ENCODE measurements around the gene CHRNG. TPM values are rescaled to one million over a fixed set of nuclear protein-coding genes. Genes with fewer than 3 reads are reported as not detected.

CHRNG gene
- total RNA-seq, 1 donor from 2014 or later = not detected

DNA sequence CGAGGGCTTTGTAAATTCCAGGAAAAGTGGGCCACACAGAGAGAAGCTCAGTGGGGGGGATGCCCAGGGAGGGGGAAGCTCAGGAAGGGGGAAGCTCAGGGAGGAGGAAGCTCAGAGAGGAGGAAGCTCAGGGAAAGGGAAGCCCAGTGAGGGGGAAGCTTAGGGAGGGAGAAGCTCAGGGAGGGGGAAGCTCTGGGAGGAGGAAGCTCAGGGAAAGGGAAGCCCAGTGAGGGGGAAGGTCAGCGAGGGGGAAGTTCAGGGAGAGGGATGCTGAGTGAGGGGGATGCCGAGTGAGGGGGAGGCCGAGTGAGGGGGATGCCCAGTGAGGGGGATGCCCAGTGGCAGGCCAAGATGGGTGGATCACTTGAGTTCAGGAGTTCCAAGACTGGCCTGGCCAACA is 821 bp upstream of the CHRNG start:
- intact Hi-C loops (cut with micrococcal nuclease) = no loop called here
- DNase-seq (no peak), ATAC-seq (no peak)

DNA sequence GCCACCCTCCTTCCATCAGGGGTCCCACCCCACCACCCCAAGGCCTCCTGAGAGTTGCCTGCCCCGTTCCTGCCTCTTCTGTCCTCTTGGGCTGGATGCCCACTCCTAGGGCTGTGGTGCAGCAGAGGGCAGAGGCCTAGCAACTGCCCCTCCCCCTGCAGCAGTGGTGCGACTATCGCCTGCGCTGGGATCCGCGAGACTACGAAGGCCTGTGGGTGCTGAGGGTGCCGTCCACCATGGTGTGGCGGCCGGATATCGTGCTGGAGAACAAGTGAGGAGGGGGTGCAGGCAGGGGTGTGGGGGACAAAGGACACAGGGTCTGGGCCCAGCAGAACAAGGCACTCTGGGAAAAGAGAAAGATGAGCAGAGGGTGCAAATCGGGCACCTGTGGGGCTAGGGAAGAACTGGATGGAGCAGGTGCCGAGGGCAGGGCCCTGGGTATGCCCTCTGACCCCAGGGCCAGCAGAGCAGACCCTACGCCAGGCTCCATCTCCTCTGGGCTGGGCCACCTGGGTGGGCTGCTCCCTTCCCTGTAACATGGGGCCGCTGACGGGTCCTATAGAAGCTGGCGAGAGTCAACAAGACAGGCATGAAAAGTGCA is 1.0 kb downstream of the CHRNG start:
- DNase-seq = peak; percentile 21
- intact Hi-C loops (cut with micrococcal nuclease) = no loop called here
- ATAC-seq = no peak

DNA sequence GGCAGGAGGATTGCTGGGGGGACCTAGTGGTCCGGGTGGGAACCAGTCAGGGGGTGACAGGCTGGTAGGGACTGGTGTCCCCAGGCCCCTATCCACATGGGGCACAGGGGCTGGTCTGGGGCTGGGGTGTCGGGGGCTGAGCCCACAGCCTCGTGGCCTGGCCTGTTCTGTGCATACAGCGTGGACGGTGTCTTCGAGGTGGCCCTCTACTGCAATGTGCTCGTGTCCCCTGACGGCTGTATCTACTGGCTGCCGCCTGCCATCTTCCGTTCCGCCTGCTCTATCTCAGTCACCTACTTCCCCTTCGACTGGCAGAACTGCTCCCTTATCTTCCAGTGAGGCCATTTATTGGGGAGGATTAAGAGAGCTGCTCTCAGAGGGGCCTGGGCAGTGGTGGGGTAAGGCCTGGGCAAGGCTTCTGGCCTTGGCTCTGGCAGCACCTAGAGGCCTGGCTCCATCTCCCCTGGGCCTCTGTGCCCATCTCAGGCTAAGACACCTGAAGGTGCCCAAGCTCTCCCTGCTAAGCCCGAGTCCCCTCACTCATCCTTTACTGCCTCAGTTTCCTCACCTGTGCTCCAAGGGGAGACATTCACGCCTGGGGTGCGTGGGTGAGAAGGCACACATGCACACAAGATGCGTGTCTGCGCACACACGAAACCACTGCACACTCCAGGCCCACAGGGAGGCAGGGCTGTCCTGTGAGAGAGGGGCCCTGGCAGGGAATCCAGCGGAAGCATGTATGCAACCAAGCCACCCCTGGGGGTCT is 1.9 kb downstream of the CHRNG start:
- no peak for DNase-seq

DNA sequence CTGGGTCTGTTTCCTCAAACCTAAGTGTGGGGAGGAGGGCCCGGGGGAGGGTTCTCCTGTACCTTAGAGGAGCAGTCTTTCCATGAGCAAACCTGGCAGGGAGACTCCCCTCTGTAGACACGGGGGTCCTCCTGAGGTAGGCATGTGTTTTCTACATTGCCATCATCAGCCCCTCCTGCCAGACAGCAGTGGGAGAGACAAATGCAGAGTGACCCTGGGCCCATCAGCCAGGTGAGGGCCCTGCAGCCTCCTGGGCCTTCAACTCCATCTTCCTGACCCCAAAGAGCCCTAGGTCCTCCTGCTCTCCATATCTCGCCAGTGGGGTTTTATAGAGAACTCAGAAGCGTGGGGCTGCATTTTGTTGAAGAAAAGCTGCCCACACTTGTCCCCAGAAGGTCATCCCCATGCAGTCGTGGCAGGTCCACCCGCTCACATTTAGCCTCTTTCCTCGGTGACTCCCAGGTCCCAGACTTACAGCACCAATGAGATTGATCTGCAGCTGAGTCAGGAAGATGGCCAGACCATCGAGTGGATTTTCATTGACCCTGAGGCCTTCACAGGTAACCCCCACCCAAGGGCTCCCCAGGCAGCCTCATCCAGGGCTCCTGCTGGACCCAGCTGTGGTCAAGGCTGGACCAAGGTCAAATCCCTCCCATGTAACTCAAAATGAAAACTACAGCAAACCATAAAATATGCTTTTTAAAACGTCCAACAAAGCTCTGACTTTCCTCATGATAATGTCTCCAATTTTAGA is 2.6 kb downstream of the CHRNG start:
- intact Hi-C loops (cut with micrococcal nuclease) = no loop called here
- DNase-seq = no peak

More for the DNA sequence above, 1.9 kb downstream of the CHRNG start:
- ATAC-seq = no peak
- intact Hi-C loops (cut with micrococcal nuclease) = no loop called here

DNA sequence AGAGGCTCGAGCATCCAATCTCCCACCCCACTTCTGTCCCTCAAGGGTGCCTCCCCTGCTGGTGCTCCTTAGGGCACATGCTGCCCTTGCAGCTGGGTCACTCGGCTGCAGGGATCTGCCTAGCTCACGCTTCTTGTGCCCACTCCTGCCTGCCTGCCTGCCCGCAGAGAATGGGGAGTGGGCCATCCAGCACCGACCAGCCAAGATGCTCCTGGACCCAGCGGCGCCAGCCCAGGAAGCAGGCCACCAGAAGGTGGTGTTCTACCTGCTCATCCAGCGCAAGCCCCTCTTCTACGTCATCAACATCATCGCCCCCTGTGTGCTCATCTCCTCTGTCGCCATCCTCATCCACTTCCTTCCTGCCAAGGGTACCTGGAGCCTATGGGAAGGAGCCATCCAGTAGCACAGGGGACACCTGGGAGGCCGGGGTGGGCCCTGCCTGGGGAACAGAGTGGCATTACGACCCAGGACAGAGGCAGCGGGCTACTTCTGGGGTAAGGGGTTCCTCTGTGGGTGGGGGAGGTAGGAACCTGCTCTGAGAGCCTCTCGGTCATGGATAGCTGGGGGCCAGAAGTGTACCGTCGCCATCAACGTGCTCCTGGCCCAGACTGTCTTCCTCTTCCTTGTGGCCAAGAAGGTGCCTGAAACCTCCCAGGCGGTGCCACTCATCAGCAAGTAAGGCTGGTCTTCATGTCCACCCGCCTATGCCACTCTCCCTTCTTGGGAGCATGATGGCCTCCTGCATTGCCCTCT is 3.4 kb downstream of the CHRNG start:
- intact Hi-C loops (cut with micrococcal nuclease) = no loop called here
- ATAC-seq = no peak
- DNase-seq = no peak

More for the DNA sequence above, 2.6 kb downstream of the CHRNG start:
- no peak for ATAC-seq

DNA sequence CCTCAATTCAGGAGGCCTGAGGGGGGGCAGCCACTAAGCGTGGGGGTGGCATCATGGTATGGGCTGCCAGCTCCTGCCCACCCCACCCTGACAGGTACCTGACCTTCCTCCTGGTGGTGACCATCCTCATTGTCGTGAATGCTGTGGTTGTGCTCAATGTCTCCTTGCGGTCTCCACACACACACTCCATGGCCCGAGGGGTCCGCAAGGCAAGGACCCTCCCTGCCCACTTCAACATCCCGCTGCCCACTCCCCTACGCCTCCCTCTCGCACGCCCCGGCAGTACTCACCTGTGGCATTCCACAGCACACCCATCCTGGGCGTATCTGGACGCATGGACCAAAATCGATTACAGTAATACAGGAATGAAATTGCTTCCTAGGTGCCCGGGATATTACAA is 4.0 kb downstream of the CHRNG start:
- DNase-seq (no peak), ATAC-seq (no peak)
- intact Hi-C loops (cut with micrococcal nuclease) = no loop called here

DNA sequence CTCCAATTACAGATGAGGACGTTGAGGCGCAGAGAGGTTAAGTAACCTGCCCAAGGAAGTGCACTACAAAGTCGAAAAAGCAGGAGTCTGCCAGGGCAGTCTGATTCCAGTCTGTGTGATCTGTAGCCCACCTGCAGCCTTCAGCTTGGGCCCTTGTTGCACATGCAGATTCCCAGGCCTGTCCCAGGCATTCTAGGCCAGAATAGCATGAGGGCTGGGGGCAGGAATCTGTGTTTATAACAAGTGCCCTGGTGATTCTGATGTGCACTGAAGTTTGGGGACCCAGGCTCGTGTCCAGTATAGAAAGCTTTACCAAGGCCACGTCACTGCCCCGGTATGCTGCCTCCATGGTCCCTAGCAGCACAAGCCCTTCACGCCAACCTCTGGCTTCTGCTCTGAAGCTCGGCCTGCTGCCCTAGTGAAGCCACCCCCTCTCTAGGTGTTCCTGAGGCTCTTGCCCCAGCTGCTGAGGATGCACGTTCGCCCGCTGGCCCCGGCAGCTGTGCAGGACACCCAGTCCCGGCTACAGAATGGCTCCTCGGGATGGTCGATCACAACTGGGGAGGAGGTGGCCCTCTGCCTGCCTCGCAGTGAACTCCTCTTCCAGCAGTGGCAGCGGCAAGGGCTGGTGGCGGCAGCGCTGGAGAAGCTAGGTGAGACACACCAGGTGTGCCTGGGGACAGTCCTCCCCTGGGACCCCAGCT is 4.6 kb downstream of the CHRNG start:
- DNase-seq (peak; percentile 17), ATAC-seq (no peak)
- intact Hi-C loops (cut with micrococcal nuclease) = no loop called here

DNA sequence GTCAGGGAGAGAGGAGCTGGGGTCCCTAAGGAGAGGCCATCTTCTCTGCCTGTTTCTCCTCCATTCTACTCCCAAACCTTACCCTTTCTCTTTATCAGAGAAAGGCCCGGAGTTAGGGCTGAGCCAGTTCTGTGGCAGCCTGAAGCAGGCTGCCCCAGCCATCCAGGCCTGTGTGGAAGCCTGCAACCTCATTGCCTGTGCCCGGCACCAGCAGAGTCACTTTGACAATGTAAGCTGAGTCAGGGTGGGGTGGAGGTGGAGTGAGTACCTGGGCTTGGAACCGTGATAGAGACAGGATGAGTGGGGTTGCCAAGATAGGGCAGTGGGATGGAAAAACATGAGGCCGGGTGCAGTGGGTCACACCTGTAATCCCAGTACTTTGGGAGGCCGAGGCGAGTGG is 5.2 kb downstream of the CHRNG start:
- ATAC-seq = no peak
- intact Hi-C loops (cut with micrococcal nuclease) = no loop called here
- no peak for DNase-seq

DNA sequence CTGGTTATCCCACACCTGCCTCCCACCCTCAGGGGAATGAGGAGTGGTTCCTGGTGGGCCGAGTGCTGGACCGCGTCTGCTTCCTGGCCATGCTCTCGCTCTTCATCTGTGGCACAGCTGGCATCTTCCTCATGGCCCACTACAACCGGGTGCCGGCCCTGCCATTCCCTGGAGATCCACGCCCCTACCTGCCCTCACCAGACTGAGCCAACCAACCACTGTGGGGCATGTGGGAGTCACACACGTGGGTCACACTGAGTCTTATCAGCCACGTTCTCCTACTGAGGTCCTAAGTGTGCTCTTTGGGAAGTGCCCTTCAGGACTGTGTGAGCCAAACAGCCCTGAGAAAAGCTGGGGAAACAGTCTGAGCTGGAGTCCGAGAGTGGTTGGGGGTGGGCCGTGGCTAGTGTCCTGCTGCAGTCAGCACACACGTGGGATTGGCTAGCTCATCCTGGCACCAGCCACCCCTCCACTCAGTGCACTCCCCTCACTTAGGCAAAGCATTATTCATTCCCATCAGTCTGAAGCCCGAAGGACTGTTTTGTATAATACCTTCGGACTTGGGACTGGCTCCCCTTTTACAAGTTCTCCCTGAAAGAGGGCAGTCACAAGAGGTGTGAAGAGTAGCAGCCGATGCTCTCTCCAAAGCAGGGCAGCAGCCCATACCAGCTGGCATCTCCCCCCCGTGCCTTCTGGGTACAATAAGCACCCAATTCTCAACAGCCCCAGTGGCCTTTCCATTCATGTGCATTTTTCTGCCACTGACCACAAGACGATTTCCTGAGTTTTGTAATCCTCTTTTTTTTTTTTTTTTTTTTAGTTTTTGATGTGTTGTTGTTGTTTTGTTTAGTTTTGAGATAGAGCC is 6.3 kb downstream of the CHRNG start:
- ATAC-seq (no peak), DNase-seq (no peak)
- intact Hi-C loops (cut with micrococcal nuclease) = no loop called here

DNA sequence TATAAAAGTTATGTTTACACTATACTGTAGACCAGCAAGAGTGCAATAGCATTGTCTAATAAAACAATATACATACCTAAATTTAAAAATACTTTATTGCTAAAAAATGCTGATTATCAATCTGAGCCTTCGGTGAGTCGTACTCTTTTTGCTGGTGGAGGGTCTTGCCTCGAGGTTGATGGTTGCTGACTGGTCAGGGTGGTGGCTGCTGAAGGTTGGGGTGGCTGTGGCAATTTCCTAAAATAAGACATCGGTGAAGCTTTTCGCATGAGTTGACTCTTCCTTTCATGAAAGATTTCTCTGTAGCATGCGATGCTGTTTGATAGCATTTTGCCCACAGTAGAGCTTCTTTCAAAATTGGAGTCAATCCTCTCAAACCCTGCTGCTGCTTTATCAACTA is 8.5 kb downstream of the CHRNG start:
- intact Hi-C loops (cut with micrococcal nuclease) = no loop called here
- ATAC-seq = no peak

DNA sequence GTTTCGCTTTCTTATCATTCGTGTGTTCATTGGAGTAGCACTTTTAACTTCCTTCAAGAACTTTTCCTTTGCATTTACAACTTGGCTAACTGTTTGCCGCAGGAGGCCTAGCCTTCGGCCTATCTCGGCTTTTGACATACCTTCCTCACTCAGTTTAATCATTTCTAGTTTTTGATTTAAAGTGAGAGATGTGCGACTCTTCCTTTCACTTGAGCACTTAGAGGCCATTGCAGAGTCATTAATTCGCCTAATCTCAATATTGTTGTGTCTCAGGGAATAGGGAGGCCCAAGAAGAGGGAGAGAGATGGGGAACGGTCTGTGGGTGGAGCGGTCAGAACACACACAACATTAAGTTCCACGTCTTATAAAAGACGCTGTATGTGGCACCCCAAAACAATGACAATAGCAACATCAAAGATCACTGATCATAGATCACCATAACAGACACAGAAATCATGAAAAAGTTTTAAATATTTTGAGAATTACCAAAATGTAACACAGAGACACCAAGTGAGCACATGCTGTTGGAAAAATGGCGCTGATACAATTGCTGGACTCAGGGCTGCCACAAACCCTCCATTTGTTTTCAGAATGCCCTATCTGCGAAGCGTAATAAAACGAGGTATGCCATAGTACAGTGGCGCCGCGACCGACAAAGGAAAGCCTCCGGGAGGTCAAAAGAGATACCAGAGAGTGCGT is 10.3 kb downstream of the CHRNG start:
- ATAC-seq = no peak
- DNase-seq = no peak
- intact Hi-C loops (cut with micrococcal nuclease) = no loop called here

More for the DNA sequence above, 8.5 kb downstream of the CHRNG start:
- no peak for DNase-seq

DNA sequence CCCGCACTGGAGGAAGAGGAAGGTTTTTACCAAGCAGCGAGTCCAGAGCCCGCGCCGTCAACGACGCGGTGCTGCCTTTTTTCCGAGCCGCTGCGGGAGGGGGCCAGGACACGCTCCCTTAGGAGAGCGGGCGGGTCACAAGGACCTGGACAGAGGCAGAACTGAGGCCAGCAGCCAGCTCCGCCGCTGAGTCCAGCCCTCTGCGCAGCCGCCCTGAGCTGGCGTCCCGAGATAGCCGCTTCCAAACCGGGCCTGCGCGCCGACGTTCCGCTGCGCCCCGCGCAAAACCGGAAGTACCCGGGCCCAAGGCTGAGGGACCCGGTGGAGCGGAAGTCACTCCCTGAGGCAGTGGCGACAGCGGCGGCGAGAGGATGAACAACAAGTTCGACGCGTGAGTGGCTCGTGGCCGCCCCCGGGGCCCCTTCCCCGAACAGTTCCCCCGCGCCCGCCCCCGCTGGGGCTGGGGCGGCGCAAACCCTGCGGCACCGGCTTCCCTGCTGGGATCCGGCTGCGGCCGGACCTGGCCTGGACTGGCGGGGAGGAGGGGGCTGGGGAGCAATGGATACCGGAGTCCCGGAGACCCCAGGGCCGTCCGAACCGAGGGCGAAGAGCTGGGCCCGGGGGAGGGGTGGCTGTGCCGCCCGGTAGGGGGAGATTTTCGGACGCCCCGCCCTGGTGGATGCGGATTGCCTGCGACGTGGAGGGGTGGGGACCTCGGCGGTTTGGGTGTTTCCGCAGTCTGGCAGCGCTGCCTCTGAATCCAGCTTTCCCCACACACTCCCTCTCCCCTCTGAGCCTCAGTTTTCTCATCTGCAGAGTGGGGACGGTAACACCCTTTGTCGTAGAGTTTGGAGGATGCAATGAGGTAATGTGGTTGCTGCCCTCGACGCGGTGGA is 11.1 kb downstream of the CHRNG start, which contains the start of the genes EIF4E2 and TIGD1:
TSS of gene EIF4E2 (plus strand) at position 336 of the 896 bp plus-strand sequence. CDS start at position 372, 36 bp downstream.
TSS of gene TIGD1 (minus strand) at position 204 of the 896 bp plus-strand sequence. CDS start 675 bp downstream, outside the sequence.
- peak; percentile 97 for DNase-seq
- peak; percentile 98 for ATAC-seq
- intact Hi-C loops (cut with micrococcal nuclease) = no loop called here

DNA sequence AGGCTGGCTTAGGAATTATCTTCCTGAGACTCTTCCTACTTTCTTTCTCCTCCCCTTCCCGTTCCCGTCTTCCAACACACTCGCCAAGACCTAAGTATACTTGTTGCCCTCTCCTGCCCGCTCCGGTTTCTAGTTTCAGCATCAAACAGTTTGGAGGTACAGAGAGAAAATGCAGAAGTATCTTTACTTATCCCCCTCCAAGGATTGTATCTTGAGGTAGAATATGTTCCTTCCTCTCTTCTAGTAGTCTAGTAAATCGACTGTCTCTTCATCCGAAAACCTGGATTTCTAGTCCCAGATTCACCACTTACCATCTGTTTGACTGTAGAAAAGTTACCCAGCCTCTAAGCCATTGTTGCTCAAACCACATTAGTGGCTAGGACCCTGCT is 11.8 kb downstream of the CHRNG start:
- DNase-seq (no peak), ATAC-seq (no peak)
- intact Hi-C loops (cut with micrococcal nuclease) = no loop called here

DNA sequence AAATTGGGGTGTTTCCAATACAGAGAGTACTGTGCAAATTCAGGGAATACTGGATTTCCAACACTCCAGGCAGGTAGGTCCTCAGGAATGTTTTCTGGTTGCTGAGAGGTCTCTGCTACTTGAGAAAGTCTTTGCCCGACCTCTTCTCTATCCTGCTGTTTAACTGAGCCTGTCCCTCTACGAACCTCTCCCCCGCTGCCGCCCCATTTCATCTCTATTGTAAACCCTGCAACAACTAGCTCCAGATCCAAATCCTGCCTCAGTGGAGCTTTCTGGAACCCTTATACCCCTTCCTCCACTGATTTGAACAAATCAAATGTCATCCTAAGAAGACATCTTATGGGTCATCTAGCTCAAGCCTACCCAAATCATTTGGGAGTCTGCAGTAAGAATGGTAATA is 12.3 kb downstream of the CHRNG start:
- DNase-seq = no peak
- ATAC-seq = no peak
- intact Hi-C loops (cut with micrococcal nuclease) = no loop called here

DNA sequence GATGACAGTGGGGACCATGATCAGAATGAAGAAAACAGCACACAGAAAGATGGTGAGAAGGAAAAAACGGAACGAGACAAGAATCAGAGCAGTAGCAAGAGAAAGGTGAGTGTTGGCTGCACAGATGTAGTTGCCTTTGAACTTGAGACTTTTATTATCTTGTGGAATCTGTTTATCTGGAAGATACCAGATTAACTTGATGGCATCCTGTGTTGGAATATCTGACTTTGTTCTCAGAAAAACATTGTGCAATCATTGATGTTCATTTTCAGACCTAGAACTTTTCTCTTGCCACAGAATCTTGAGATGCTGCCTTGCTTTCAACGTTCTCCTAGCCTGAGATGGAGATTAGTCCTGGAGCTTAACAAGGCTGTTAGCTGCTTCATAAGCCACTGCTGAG is 16.9 kb downstream of the CHRNG start:
- intact Hi-C loops (cut with micrococcal nuclease) = no loop called here
- ATAC-seq (no peak), DNase-seq (no peak)

DNA sequence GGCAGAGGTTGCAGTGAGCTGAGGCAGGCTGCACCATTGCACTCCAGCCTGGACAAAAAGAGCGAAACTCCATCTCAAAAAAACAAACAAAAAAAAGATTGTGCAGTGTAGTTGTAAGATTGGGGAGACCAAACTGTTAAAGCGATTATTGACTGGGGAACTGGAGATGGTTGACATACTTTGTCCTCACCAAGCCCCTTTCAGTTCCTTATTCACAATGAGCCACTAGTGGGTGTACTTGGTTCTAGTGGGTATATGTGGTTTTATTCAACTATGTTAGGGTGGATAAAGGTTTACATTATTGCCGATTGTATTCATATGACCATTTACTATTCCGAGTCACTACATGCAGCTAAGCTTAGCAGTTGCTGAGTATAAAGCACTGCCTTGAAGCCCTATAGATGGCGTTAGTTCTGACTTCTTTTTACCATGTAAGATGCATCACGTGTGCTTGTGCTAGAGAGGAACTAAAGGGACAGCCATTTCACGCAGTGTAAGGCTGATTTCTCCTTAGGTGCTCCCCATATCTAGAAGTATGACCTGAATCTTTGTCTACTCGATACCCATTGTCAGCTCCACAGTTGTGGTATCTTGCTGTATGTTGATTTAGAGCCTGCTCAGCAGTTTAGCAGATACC is 23.1 kb downstream of the CHRNG start:
- no peak for ATAC-seq
- DNase-seq = no peak
- intact Hi-C loops (cut with micrococcal nuclease) = no loop called here

All from left ventricle myocardium superior (tissue), 1 donor.